ENCODE results near the gene CHRNA4. TPM values are rescaled to one million over a fixed set of nuclear protein-coding genes. Genes with fewer than 3 reads are reported as not detected.

Gene CHRNA4
- polyA plus RNA-seq, 4 donors = 1.6 to 24.5 (median 7.5) TPM

GRCh38 chr20:63297371-63297781 is 63.8 kb downstream of the CHRNA4 start:
- DNase-seq (ENCODE audit: low read depth in 4 of 4, low spot score in 3 of 4) = no peak

- no peak for DNase-seq (ENCODE audit: low read depth in 4 of 4, low spot score in 3 of 4)
Measured at GRCh38 chr20:63296531-63297299, 64.4 kb downstream of the CHRNA4 start.

GRCh38 chr20:63295846-63296245 is 65.3 kb downstream of the CHRNA4 start:
- DNase-seq (ENCODE audit: low read depth in 4 of 4, low spot score in 3 of 4) = no peak

GRCh38 chr20:63295422-63295821 is 65.7 kb downstream of the CHRNA4 start:
- DNase-seq (ENCODE audit: low read depth in 4 of 4, low spot score in 3 of 4) = no peak

- no peak for DNase-seq (ENCODE audit: low read depth in 4 of 4, low spot score in 3 of 4)
Measured at GRCh38 chr20:63295018-63295417, 66.1 kb downstream of the CHRNA4 start.

GRCh38 chr20:63294536-63294900 is 66.6 kb downstream of the CHRNA4 start:
- DNase-seq (ENCODE audit: low read depth in 4 of 4, low spot score in 3 of 4) = no peak

- no peak for DNase-seq (ENCODE audit: low read depth in 4 of 4, low spot score in 3 of 4)
Measured at GRCh38 chr20:63293871-63294535, 67.1 kb downstream of the CHRNA4 start.

- no peak for DNase-seq (ENCODE audit: low read depth in 4 of 4, low spot score in 3 of 4)
Measured at GRCh38 chr20:63293456-63293855, 67.7 kb downstream of the CHRNA4 start.

Other genes with a start within 250 kb of the CHRNA4 start
- gene YTHDF1, start 145.2 kb downstream of the CHRNA4 start, polyA plus RNA-seq (ENCODE audit: insufficient read length in 4 of 4) = 10 to 100 TPM; 39.6 to 46.7 (median 42.8) TPM
- 1 to 10 TPM in 1 of 4 donors, under 1 TPM in 3; 0.38 to 2.8 (median 0.82) TPM for gene BIRC7, start 125.4 kb downstream of the CHRNA4 start, polyA plus RNA-seq (ENCODE audit: insufficient read length in 4 of 4)
- gene NKAIN4, start 106.9 kb downstream of the CHRNA4 start, polyA plus RNA-seq (ENCODE audit: insufficient read length in 4 of 4) = 10 to 100 TPM; 24.2 to 40.8 (median 27.2) TPM
- gene ARFGAP1, start 88.5 kb downstream of the CHRNA4 start, polyA plus RNA-seq (ENCODE audit: insufficient read length in 4 of 4) = 10 to 100 TPM; 58.3 to 91.1 (median 76.8) TPM
- under 1 TPM; 0.37 to 0.89 (median 0.68) TPM for gene COL20A1, start 68.2 kb downstream of the CHRNA4 start, polyA plus RNA-seq (ENCODE audit: insufficient read length in 4 of 4)
- 1 to 10 TPM; 1.9 to 9.0 (median 6.4) TPM for gene KCNQ2, start 111.3 kb upstream of the CHRNA4 start, polyA plus RNA-seq (ENCODE audit: insufficient read length in 4 of 4)
- 1 to 10 TPM in 3 of 4 donors, under 1 TPM in 1; 0.97 to 2.5 (median 2.0) TPM for gene EEF1A2, start 137.7 kb upstream of the CHRNA4 start, polyA plus RNA-seq (ENCODE audit: insufficient read length in 4 of 4)
- 100 to 1,000 TPM; 131 to 374 (median 203) TPM for gene PPDPF, start 159.4 kb upstream of the CHRNA4 start, polyA plus RNA-seq (ENCODE audit: insufficient read length in 4 of 4)
- 1 to 10 TPM in 2 of 4 donors, under 1 TPM in 2; 0.33 to 1.7 (median 0.91) TPM for gene PTK6, start 176.0 kb upstream of the CHRNA4 start, polyA plus RNA-seq (ENCODE audit: insufficient read length in 4 of 4)
- under 1 TPM in 3 of 4 donors, not detected in 1; 0.14 to 0.26 (median 0.17) TPM for gene SRMS, start 186.4 kb upstream of the CHRNA4 start, polyA plus RNA-seq (ENCODE audit: insufficient read length in 4 of 4)
- gene FNDC11, start 192.8 kb upstream of the CHRNA4 start, polyA plus RNA-seq (ENCODE audit: insufficient read length in 4 of 4) = 1 to 10 TPM in 3 of 4 donors, under 1 TPM in 1; 0.31 to 1.8 (median 1.2) TPM
- 10 to 100 TPM in 2 of 4 donors, 1 to 10 TPM in 2; 8.1 to 15.4 (median 10.2) TPM for gene HELZ2, start 212.9 kb upstream of the CHRNA4 start, polyA plus RNA-seq (ENCODE audit: insufficient read length in 4 of 4)

Data from left renal pelvis (tissue), 4 donors.